Stromal cell of bone marrow (primary cell): Measurements from ENCODE around the gene DMGDH.

Source experiments
- DNase-seq: peaks from one replicate; pipeline ENCODE4 v3.0.0-alpha.2; 2012; ENCODE audit warnings: low read depth

Gene DMGDH

GRCh38 chr5:78974011-78974410 is 95.5 kb downstream of the DMGDH start:
- no peak for DNase-seq

- no peak for DNase-seq
These were observed 96.6 kb downstream of the DMGDH start for GRCh38 chr5:78972654-78973428.

GRCh38 chr5:78971998-78972397 is 97.5 kb downstream of the DMGDH start:
- DNase-seq, result no peak

GRCh38 chr5:78968781-78969180 is 100.7 kb downstream of the DMGDH start:
- DNase-seq, result no peak

- peak; percentile 62 for DNase-seq
These were observed 104.6 kb downstream of the DMGDH start for GRCh38 chr5:78964889-78965288.

- no peak for DNase-seq
These were observed 107.7 kb downstream of the DMGDH start for GRCh38 chr5:78961743-78962142.

GRCh38 chr5:78959767-78960166 is 109.7 kb downstream of the DMGDH start:
- no peak for DNase-seq

- DNase-seq, result no peak
These were observed 110.6 kb downstream of the DMGDH start for GRCh38 chr5:78958672-78959445.

GRCh38 chr5:78956901-78957300 is 112.6 kb downstream of the DMGDH start:
- DNase-seq, result no peak

GRCh38 chr5:78953092-78953800 is 116.2 kb downstream of the DMGDH start:
- DNase-seq, result no peak
